Measurements from ENCODE around the gene LDLRAD4.

The LDLRAD4 gene

DNA sequence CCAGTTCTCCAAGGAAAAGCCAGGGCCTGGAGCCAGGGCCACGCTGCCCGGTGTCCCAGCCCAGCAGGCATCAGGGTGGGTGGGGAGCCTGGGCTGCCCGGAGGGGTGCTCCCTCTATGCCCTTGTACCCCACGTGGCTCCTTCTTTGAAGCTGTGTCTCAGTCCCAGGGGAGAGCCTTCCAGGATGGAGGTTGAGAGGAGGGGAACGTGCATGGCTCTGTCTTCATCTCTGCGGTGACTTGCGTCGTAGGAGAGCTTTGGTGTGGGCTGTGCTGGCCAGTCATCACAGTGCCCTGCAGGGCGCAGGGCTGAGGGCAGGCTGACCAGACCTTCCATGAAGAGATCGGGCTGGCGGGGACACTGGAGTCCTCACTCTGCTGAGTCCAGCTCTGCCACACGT lies 197.2 kb downstream of the LDLRAD4 start:
- Histone ChIP-seq H3K36me3 (peaks cover 6 to 13% (median 12%) of the 10 kb centered on the region in 3 donors), H3K27ac (peak overlapping the region in 1 of 2 donors; percentile 3), H3K9me3 (no peaks in the 10 kb centered on the region), H3K4me3 (no peak overlapping the region), H3K4me1 (peaks cover 0 to 40% (median 26%) of the 10 kb centered on the region in 4 donors), H3K27me3 (no peaks in the 10 kb centered on the region)
- no peak for DNase-seq
- TF ChIP-seq, protein P1, sequence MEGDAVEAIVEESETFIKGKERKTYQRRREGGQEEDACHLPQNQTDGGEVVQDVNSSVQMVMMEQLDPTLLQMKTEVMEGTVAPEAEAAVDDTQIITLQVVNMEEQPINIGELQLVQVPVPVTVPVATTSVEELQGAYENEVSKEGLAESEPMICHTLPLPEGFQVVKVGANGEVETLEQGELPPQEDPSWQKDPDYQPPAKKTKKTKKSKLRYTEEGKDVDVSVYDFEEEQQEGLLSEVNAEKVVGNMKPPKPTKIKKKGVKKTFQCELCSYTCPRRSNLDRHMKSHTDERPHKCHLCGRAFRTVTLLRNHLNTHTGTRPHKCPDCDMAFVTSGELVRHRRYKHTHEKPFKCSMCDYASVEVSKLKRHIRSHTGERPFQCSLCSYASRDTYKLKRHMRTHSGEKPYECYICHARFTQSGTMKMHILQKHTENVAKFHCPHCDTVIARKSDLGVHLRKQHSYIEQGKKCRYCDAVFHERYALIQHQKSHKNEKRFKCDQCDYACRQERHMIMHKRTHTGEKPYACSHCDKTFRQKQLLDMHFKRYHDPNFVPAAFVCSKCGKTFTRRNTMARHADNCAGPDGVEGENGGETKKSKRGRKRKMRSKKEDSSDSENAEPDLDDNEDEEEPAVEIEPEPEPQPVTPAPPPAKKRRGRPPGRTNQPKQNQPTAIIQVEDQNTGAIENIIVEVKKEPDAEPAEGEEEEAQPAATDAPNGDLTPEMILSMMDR (IDR thresholded peaks at IDR 0.05), result no peak
- intact Hi-C loops (cut with DNase I; ENCODE audit: low total_unique reads), result no loop called here

DNA sequence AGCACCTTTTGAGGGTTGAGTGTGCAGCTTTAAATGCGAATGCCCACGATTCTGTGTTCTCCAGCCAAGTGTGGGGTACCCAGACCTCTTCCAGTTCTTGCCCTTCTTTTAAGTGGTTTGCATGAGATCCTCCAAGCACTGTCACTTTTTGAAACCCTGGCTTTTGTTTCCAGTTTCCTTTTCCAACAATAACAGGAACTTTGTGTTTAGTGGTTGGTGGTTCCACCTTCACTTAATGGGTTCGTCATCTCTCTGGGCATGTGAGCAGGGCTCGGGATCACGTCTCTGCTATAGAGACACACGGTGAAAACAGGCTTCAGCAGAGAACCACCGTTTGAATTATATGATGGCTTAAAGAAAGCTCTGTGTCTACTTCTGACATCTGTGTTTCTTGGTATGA lies 197.6 kb downstream of the LDLRAD4 start:
- H3K27ac ChIP-seq, result no peak overlapping the region
- intact Hi-C loops (cut with DNase I; ENCODE audit: low total_unique reads), result no loop called here
- no peak for DNase-seq
- peaks cover 0 to 42% (median 26%) of the 10 kb centered on the region in 4 donors for H3K4me1 ChIP-seq
- no peak overlapping the region for H3K4me3 ChIP-seq
- peaks cover 6 to 13% (median 12%) of the 10 kb centered on the region in 3 donors for H3K36me3 ChIP-seq
- no peaks in the 10 kb centered on the region for H3K9me3 ChIP-seq
- H3K27me3 ChIP-seq, result no peaks in the 10 kb centered on the region
- TF ChIP-seq, protein P1 (IDR thresholded peaks at IDR 0.05), result no peak

DNA sequence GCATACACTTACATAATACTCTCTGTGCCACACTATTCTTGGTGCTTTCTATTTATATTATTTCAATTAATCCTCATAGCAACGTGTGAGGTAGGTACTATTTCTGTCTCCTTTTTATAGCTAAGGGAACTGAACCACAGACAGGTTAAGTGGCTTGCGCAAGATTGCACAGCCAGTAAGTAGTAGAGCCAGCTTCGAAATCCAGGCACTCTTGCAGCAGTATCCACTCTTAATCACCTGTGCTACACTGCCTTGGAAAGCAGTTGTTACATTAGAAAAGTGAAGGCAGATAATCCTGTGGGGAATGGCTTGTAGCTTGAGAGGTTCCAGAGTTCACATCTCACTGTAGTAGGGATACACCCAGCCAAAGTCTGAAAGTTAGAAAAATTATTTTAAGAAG lies 198.3 kb downstream of the LDLRAD4 start:
- Histone ChIP-seq H3K36me3 (peaks cover 3 to 11% (median 8%) of the 10 kb centered on the region in 3 donors), H3K9me3 (no peaks in the 10 kb centered on the region), H3K4me3 (no peak overlapping the region), H3K27ac (no peak overlapping the region), H3K4me1 (peaks cover 0 to 49% (median 26%) of the 10 kb centered on the region in 4 donors), H3K27me3 (no peaks in the 10 kb centered on the region)
- TF ChIP-seq, protein P1 (IDR thresholded peaks at IDR 0.05), result no peak
- intact Hi-C loops (cut with DNase I; ENCODE audit: low total_unique reads), result no loop called here
- no peak for DNase-seq

DNA sequence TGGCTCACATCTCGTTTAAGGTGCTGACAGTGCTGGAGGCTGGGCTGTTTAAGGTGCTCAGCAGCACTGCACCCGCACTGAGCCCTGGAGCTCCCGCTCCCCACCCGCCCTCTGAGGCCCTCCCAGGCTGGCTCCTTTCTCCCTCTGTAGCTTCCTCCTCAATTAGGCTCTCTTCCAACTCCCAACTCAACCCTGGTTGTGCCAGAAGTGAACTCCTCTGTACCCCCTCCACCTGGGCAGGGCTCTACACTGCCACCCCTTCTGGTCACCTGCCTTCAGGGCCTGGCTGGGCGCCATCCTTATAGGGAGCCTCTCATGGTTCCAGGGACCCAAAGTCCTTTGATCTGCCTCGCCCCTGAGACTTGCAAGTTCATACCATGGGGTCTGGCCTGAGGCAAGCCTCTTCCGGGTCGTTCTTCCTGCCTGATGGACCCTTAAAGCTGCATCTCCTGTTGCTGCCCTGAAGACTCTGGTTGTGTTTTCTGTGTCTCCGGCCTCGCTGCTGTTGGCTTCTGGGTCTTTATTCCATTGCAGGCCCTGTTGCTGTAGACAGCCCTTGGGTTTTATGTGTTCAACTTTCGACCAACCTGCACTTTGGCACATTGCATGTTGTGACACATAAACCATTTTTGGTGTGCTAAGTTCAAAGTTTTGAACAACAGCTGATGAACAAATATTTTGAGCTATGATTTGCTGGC lies 199.6 kb downstream of the LDLRAD4 start:
- intact Hi-C loops (cut with DNase I; ENCODE audit: low total_unique reads), result no loop called here
- no peak for DNase-seq
- Histone ChIP-seq H3K4me3 (no peak overlapping the region), H3K9me3 (no peaks in the 10 kb centered on the region), H3K27ac (peak overlapping the region in 1 of 2 donors; percentile 27), H3K27me3 (no peaks in the 10 kb centered on the region), H3K4me1 (peaks cover 0 to 62% (median 37%) of the 10 kb centered on the region in 4 donors), H3K36me3 (peaks cover 0 to under 1% (median 0%) of the 10 kb centered on the region in 3 donors)
- TF ChIP-seq, protein P1 (IDR thresholded peaks at IDR 0.05), result no peak

DNA sequence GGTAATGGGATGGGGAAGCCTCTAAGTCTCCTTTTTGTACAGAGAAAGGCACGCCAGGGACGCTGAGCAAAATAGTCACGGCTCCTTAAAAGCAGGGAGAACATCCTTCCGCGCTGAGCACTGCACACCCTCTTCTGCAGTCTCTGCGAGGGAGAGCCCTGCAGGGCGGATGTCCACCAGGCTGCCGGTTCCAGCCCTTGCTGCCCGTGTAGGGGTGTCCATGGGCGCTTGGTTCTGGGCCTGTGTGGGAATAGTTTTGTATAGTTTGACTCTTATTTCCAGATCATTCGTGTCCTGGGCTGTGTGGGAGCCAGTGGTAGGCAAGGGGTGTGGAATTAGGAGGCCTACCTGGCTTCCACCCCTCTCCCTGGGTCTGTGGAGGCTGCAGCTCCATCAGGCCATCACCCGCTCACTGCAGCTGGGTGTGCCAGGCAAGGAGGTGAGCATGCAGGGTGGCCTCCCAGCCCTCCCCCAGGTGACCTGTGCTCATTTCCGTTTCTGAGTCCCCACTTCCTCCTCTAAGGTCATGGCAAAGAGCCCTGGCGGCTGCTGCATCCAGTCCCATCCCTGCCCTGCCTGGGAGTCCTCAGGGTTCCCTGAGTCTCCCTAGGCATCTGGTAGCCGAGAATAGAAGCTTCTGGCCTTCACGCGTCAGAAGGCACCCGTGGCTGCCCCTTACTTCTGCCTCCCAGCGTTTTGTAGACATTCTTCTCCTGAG lies 202.6 kb downstream of the LDLRAD4 start:
- H3K27me3 ChIP-seq, result no peaks in the 10 kb centered on the region
- DNase-seq, result peak in 1 of 2 donors; percentile 64
- peak overlapping the region in 1 of 2 donors; percentile 24 for H3K27ac ChIP-seq
- no peak overlapping the region for H3K4me3 ChIP-seq
- intact Hi-C loops (cut with DNase I; ENCODE audit: low total_unique reads), result no loop called here
- no peaks in the 10 kb centered on the region for H3K36me3 ChIP-seq
- H3K9me3 ChIP-seq, result no peaks in the 10 kb centered on the region
- TF ChIP-seq, protein P1 (IDR thresholded peaks at IDR 0.05), result no peak
- H3K4me1 ChIP-seq, result peaks cover 0 to 62% (median 38%) of the 10 kb centered on the region in 4 donors

Measured in tibial artery (tissue), 4 donors.